Measurements from ENCODE around the gene CHST15. TPM values are rescaled to one million over a fixed set of nuclear protein-coding genes. Genes with fewer than 3 reads are reported as not detected.

CHST15 gene
- total and polyA plus RNA-seq, 2 of the 8 experiments (the other 6 are each of a cell fraction or from before 2014, with no cell fraction given), result 8.8 to 9.1 TPM

- Histone ChIP-seq H4K5ac (ENCODE audit: insufficient read length, low read depth, low read length) (no peak overlapping the region), H4K8ac (ENCODE audit: extremely low read depth, insufficient read depth, low read length) (no peak overlapping the region), H4K20me1 (replicated peaks in 1 of 2; ENCODE audit: control insufficient read depth in 1 of 2, insufficient read depth in 2 of 2, low read length in 2 of 2) (no peaks in the 10 kb centered on the region), H3K27ac (ENCODE audit: low read depth, low read length) (no peak overlapping the region), H3K4me1 (replicated peaks in 1 of 4; ENCODE audit: control insufficient read depth in 3 of 4, insufficient read depth in 4 of 4, low read length in 3 of 4) (no peaks in the 10 kb centered on the region), H2AFZ (ENCODE audit: low read length) (no peak overlapping the region), H2BK5ac (ENCODE audit: low read depth, low read length) (no peak overlapping the region), H3K9ac (replicated peaks in 1 of 4; ENCODE audit: extremely low read depth in 1 of 4, low read depth in 3 of 4, low read length in 3 of 4) (no peak overlapping the region), H3K4me3 (ENCODE audit: extremely low read depth in 1 of 4, insufficient read depth in 2 of 4, low read depth in 3 of 4, low read length in 4 of 4) (no peak overlapping the region), H3K4ac (replicated peaks; ENCODE audit: insufficient read length, low read depth, low read length) (no peak overlapping the region), H3K14ac (ENCODE audit: insufficient read length) (no peak overlapping the region), H2BK15ac (ENCODE audit: low read length) (no peak overlapping the region), H3K23ac (ENCODE audit: insufficient read length) (no peak overlapping the region), H2BK12ac (ENCODE audit: low read depth, low read length) (no peak overlapping the region), H3K9me3 (ENCODE audit: insufficient read depth in 2 of 2, low read depth in 1 of 2, low read length in 1 of 2) (no peaks in the 10 kb centered on the region), H3K4me2 (ENCODE audit: insufficient read depth in 1 of 2, low read depth in 2 of 2, low read length in 2 of 2) (no peak overlapping the region), H3K79me1 (ENCODE audit: low read depth, low read length) (no peaks in the 10 kb centered on the region), H3K23me2 (ENCODE audit: low read depth, low read length) (no peaks in the 10 kb centered on the region), H3K56ac (replicated peaks; ENCODE audit: insufficient read length, low read depth, low read length) (no peak overlapping the region), H3K79me2 (ENCODE audit: control insufficient read depth in 1 of 2, insufficient read depth in 2 of 2, low read length in 2 of 2) (no peaks in the 10 kb centered on the region), H3K18ac (ENCODE audit: extremely low read depth, low read length) (no peak overlapping the region), H3K27me3 (replicated peaks in 1 of 4; ENCODE audit: control insufficient read depth in 3 of 4, extremely low read depth in 1 of 4, insufficient read depth in 3 of 4, low read length in 3 of 4) (peaks cover 0 to 3% (median 2%) of the 10 kb centered on the region in 4 experiments; a peak in 4 of 7 replicates), H4K91ac (replicated peaks; ENCODE audit: insufficient read length, low read length) (no peak overlapping the region), H2BK20ac (ENCODE audit: low read length) (no peak overlapping the region), H2BK120ac (replicated peaks; ENCODE audit: low read depth, low read length) (no peak overlapping the region), H3K36me3 (ENCODE audit: control insufficient read depth in 2 of 4, insufficient read depth in 4 of 4, low read length in 3 of 4) (no peaks in the 10 kb centered on the region), H2AK5ac (ENCODE audit: low read depth, low read length) (no peak overlapping the region)
- CTCF ChIA-PET (ENCODE audit: partially characterized antibody), result interaction anchor here (0.8 kb wide), 1 partner anchor 319 kb away, joined by 4 read pairs; no protein-coding TSS in a partner anchor
- FAIRE-seq (no peak), DNase-seq (ENCODE audit: low read depth in 1 of 2, low spot score in 2 of 2) (no peak)
- 92% methylated on average over 2 of the region's 2 CpGs; no CpG with 5 or more reads in 1 of the 2 experiments for WGBS, 2 experiments (ENCODE audit: extremely low coverage in 1 of 2, insufficient coverage in 1 of 2, insufficient read length in 1 of 2, insufficient replicate concordance in 2 of 2, low coverage in 1 of 2, low lambda C conversion rate in 2 of 2, missing lambda C conversion rate in 1 of 2)
- POLR2A ChIA-PET (ENCODE audit: partially characterized antibody), result no interaction called here
- TF ChIP-seq EGR1 (IDR thresholded peaks at IDR 0.05; ENCODE audit: borderline replicate concordance, low read depth, low read length) (no peak), SAP30 (IDR thresholded peaks at IDR 0.05; ENCODE audit: insufficient read depth, insufficient replicate concordance, low read length) (no peak), KDM4A (IDR thresholded peaks at IDR 0.05; ENCODE audit: low read depth, low read length, severe bottlenecking) (no peak), BACH1 (IDR thresholded peaks at IDR 0.05; ENCODE audit: low read length) (no peak), MAX (IDR thresholded peaks at IDR 0.05) (no peak), CEBPB (IDR thresholded peaks at IDR 0.05; ENCODE audit: low read depth, low read length) (no peak), SP2 (IDR thresholded peaks at IDR 0.05; ENCODE audit: low read length) (no peak), GABPA (IDR thresholded peaks at IDR 0.05; ENCODE audit: borderline replicate concordance, insufficient read depth, low read length) (no peak), NANOG (IDR thresholded peaks at IDR 0.05; ENCODE audit: insufficient read depth, low read depth, low read length, poor library complexity, severe bottlenecking) (no peak), CBX8 (IDR thresholded peaks at IDR 0.05; ENCODE audit: borderline replicate concordance, low read depth, low read length) (no peak), RFX5 (IDR thresholded peaks at IDR 0.05; ENCODE audit: borderline replicate concordance, low read depth, low read length) (no peak), RBBP5 (IDR thresholded peaks at IDR 0.05; ENCODE audit: borderline replicate concordance, low read depth, low read length) (no peak), MAFK (IDR thresholded peaks at IDR 0.05; ENCODE audit: low read depth, low read length) (no peak)
- TF ChIP-seq, protein P1, sequence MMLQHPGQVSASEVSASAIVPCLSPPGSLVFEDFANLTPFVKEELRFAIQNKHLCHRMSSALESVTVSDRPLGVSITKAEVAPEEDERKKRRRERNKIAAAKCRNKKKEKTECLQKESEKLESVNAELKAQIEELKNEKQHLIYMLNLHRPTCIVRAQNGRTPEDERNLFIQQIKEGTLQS (IDR thresholded peaks at IDR 0.05; ENCODE audit: insufficient read depth, low read depth, low read length), result no peak
Observed at GRCh38 chr10:123988694-123989093, 104.7 kb downstream of the CHST15 start.
